Panc1 (cell line): ENCODE data around the gene SRCIN1. TPM values are rescaled to one million over a fixed set of nuclear protein-coding genes. Genes with fewer than 3 reads are reported as not detected.

Experiments
- ATAC-seq: fragments of 200-7000 bp; cut with Tn5 transposase; 2 replicates; pipeline ENCODE4 v1.9.1; 2020; ENCODE audit warnings: mild to moderate bottlenecking, moderate library complexity
- BruUV-seq: library from RNA; stranded (reverse); fragments of 400-500 nt; replicated peaks from 2 replicates; lab custom pipeline; 2021; lab: Mats Ljungman, UMichigan
- CTCF ChIA-PET: fragments of 300-600 bp; sonication (Branson Sonifier 250); formaldehyde crosslinking; loops from one replicate; lab custom pipeline; 2022; ENCODE audit warnings: antibody characterized with exemption; lab: Charles Lee
- POLR2A ChIA-PET: fragments of 300-600 bp; sonication (Branson Sonifier 250); formaldehyde crosslinking; loops from one replicate; lab custom pipeline; 2022; ENCODE audit warnings: antibody characterized with exemption; lab: Charles Lee
- DNase-seq: peaks from one replicate; pipeline ENCODE4 v3.0.0-alpha.2; 2010; ENCODE audit warnings: low read depth, low spot score
- H3K27ac ChIP-seq: 2 replicates; pipeline ENCODE4 v1.5.1; 2011; ENCODE audit warnings: mild to moderate bottlenecking, low read length, inconsistent platforms
- H3K27me3 ChIP-seq: fragments of 200-500 bp; sonication (Bioruptor generic); 2 replicates; pipeline ENCODE4 v1.6.0; 2014; ENCODE audit warnings: low read length, inconsistent platforms; ENCODE audit not compliant: control insufficient read depth, insufficient read depth
- H3K36me3 ChIP-seq: fragments of 200-500 bp; sonication (Bioruptor generic); 2 replicates; pipeline ENCODE4 v1.5.1; 2014; ENCODE audit warnings: inconsistent platforms, mild to moderate bottlenecking, low read length, moderate library complexity; ENCODE audit not compliant: control insufficient read depth, insufficient read depth
- H3K4me1 ChIP-seq: 2 replicates; pipeline ENCODE4 v1.5.1; 2011; ENCODE audit warnings: inconsistent platforms, mild to moderate bottlenecking, low read length, moderate library complexity; ENCODE audit not compliant: control insufficient read depth, insufficient read depth
- H3K4me3 ChIP-seq, 2 experiments: 2 replicates each; pipeline ENCODE4 v1.5.1; 2011 to 2012; ENCODE audit warnings: low read depth in 2 of 2, low read length in 2 of 2, mild to moderate bottlenecking in 2 of 2, inconsistent platforms in 1 of 2, moderate library complexity in 1 of 2
- H3K9me3 ChIP-seq: fragments of 200-500 bp; sonication (Bioruptor generic); 2 replicates; pipeline ENCODE4 v1.5.1; 2014; ENCODE audit warnings: low read depth, mild to moderate bottlenecking, inconsistent platforms, low read length, moderate library complexity; ENCODE audit not compliant: control insufficient read depth, insufficient read depth
- POLR2AphosphoS5 ChIP-seq: IDR thresholded peaks from 2 replicates; pipeline ENCODE4 v1.6.1; 2012; ENCODE audit warnings: mild to moderate bottlenecking, low read depth, low read length, moderate library complexity
- REST ChIP-seq, 2 experiments: IDR thresholded peaks; 2 replicates each; pipeline ENCODE4 v1.6.1; 2011 to 2012; ENCODE audit warnings: low read depth in 2 of 2, control low read depth in 1 of 2, low read length in 1 of 2, mild to moderate bottlenecking in 1 of 2, moderate library complexity in 1 of 2; ENCODE audit not compliant: insufficient read depth in 1 of 2
- SIN3A ChIP-seq: IDR thresholded peaks from 2 replicates; pipeline ENCODE4 v1.6.1; 2012; ENCODE audit warnings: low read depth, mild to moderate bottlenecking, low read length, moderate library complexity, borderline replicate concordance; ENCODE audit not compliant: insufficient read depth
- TCF7L2 ChIP-seq: IDR thresholded peaks from 2 replicates; pipeline ENCODE4 v1.6.1; 2011; ENCODE audit warnings: mild to moderate bottlenecking, low read depth, low read length, inconsistent platforms
- in situ Hi-C: cut with HindIII; loops from 2 replicates; pipeline ENCODE4 v1.10.0; 2016; ENCODE audit warnings: low sequenced_read_pairs, low pct_unique_long_range_greater_than_20kb
- intact Hi-C: fragments of 100-400 bp; cut with micrococcal nuclease; formaldehyde crosslinking; loops from one replicate; pipeline ENCODE4 v1.10.0; 2022; ENCODE audit not compliant: unreplicated experiment
- total RNA-seq: library from RNA; stranded (reverse); gene quantifications from one replicate; pipeline ENCODE4 v1.2.1, GENCODE V29; 2021; ENCODE audit not compliant: unreplicated experiment
- TF ChIP-seq, protein P1 (sequence below): fragments of 450-650 bp; IDR thresholded peaks from 2 replicates; pipeline ENCODE4 v1.5.1; 2017; ENCODE audit warnings: mild to moderate bottlenecking

The SRCIN1 gene
- total RNA-seq, 1 experiment from 2014 or later, result 12.8 TPM

GRCh38 chr17:38616361-38616760 lies 10.6 kb upstream of the SRCIN1 start:
- POLR2A ChIA-PET, result interaction anchor here (0.6 kb wide), 1 partner anchor 10 kb away, joined by 12 read pairs; no protein-coding TSS in a partner anchor
- in situ Hi-C loops, result no loop called here
- no peaks in the 10 kb centered on the region for H3K27me3 ChIP-seq
- intact Hi-C loops, result no loop called here
- ATAC-seq, result no peak
- CTCF ChIA-PET, result interaction anchor here (0.6 kb wide), 1 partner anchor 47 kb away, joined by 3 read pairs; no protein-coding TSS in a partner anchor
- H3K4me1 ChIP-seq, result no peaks in the 10 kb centered on the region
- BruUV-seq, result no TSS peak
- no peaks in the 10 kb centered on the region for H3K36me3 ChIP-seq
- TF ChIP-seq POLR2AphosphoS5 (no peak), REST (IDR thresholded peaks at IDR 0.05; ENCODE audit: insufficient read depth in 1 of 2, low read depth in 2 of 2, low read length in 1 of 2) (no peak), SIN3A (no peak), TCF7L2 (no peak)
- TF ChIP-seq, protein P1, sequence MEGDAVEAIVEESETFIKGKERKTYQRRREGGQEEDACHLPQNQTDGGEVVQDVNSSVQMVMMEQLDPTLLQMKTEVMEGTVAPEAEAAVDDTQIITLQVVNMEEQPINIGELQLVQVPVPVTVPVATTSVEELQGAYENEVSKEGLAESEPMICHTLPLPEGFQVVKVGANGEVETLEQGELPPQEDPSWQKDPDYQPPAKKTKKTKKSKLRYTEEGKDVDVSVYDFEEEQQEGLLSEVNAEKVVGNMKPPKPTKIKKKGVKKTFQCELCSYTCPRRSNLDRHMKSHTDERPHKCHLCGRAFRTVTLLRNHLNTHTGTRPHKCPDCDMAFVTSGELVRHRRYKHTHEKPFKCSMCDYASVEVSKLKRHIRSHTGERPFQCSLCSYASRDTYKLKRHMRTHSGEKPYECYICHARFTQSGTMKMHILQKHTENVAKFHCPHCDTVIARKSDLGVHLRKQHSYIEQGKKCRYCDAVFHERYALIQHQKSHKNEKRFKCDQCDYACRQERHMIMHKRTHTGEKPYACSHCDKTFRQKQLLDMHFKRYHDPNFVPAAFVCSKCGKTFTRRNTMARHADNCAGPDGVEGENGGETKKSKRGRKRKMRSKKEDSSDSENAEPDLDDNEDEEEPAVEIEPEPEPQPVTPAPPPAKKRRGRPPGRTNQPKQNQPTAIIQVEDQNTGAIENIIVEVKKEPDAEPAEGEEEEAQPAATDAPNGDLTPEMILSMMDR, result no peak
- no peak overlapping the region for H3K27ac ChIP-seq
- no peak overlapping the region for H3K4me3 ChIP-seq
- no peak for DNase-seq
- H3K9me3 ChIP-seq, result no peaks in the 10 kb centered on the region

DNA sequence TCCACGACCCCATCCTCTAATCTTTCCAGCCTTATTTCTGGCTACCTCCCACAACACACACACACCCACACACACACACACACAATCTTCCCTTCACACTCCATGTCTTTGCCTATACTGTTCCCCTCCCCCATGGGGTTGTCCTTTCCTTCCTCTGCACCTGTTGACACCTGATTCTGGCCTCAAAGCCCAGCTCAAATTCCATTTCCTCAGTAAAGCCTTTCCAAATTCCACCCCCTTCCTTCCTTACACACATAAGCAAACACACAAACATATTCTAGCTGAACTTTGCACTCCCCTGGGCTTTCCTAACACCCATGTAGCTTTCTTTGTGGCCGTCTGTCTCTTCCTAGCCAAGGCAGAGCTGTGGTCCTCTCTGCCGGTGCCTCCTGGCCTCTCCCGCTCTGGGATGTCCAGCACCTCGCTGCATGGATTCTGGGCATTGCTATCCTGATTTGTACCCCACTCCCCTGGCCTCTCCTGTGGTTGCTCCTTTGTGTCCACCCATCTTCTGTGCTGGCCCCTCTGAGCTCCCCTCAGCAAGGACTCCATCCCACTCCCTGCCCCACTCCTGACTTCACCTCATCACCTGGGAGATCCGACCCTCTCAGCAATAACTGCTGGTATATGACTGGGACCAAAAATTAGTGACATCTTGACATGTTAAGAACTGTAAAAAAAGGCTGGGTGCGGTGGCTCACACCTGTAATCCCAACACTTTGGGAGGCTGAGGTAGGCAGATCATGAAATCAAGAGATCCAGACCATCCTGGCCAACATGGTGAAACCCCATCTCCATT lies 8.4 kb upstream of the SRCIN1 start:
- no peak overlapping the region for H3K27ac ChIP-seq
- POLR2A ChIA-PET, result no interaction called here
- ATAC-seq, result no peak
- no peaks in the 10 kb centered on the region for H3K4me1 ChIP-seq
- intact Hi-C loops, result no loop called here
- no peaks in the 10 kb centered on the region for H3K36me3 ChIP-seq
- H3K27me3 ChIP-seq, result no peaks in the 10 kb centered on the region
- TF ChIP-seq SIN3A (no peak), REST (IDR thresholded peaks at IDR 0.05; ENCODE audit: insufficient read depth in 1 of 2, low read depth in 2 of 2, low read length in 1 of 2) (no peak), TCF7L2 (no peak)
- TF ChIP-seq, protein P1, result no peak
- H3K9me3 ChIP-seq, result no peaks in the 10 kb centered on the region
- no peak for DNase-seq
- BruUV-seq, result no TSS peak
- no peak overlapping the region for H3K4me3 ChIP-seq
- in situ Hi-C loops, result no loop called here
- CTCF ChIA-PET, result no interaction called here
